ENCODE results near the gene SAMD8. TPM values are rescaled to one million over a fixed set of nuclear protein-coding genes. Genes with fewer than 3 reads are reported as not detected.
"Not testable (repeated sequence)": the region's sequence is repeated elsewhere in the genome, so short reads cannot be mapped to it uniquely, and the experiment has no call there.

Gene SAMD8
- polyA plus RNA-seq, 3 donors, result 9.6 to 15.1 (median 13.2) TPM

DNA sequence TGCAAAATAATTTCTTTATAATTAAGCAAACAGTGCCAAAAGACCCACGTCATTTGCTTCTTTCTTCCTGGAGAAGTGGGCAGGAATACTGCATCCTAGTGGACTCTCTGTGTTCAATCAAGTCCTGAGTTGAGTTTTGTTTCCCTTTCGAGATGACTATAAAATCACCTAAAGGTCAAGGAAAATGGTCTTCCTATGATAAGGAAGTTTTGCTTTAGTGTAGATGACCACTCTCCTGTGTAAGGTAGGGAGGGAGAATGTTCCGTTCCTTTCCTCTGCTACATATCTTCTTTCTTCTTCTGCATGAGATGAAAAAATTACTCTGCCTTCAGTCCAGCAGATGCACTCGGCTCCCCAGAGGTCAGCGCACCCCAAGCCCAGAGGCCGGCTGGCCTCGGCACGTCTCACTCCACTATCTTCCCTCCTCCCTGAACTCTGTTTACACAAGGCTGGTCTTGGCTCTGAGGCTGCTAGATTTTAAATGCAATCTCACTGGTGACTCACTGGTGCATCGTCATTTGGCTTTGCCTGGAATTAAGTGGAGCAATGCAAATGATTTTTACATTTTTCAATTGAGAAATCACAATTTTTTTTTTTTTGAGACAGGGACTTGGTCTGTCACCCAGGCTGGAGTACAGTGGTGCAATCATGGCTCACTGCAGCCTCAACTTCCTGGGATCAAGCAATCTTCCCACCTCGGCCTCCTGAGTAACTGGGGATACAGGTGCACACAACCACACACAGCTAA lies 80.5 kb downstream of the SAMD8 start:
- no peak for DNase-seq

DNA sequence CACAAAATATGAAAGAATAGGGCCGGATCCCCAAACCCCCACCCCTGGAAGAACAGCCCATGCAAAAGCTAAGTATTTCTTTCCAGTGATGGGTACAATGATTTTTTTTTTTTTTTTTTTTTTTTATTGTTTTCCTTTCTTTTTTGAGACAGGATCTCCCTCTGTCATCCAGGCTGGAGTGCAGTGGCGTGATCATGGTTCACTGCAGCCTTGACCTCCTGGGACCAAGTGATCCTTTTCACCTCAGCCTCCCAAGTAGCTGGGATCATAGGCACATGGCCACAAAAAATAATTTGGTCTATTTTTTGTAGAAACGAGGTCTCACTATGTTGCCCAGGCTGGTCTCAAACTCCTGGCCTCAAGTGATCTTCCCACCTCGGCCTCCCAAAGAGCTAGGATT lies 83.2 kb downstream of the SAMD8 start:
- DNase-seq, result not testable (repeated sequence)

- DNase-seq, result no peak
Observed at GRCh38 chr10:75195035-75195763, 83.7 kb downstream of the SAMD8 start.

GRCh38 chr10:75197066-75197465 lies 85.6 kb downstream of the SAMD8 start:
- no peak for DNase-seq

- DNase-seq, result no peak
Observed at GRCh38 chr10:75197906-75198305, 86.5 kb downstream of the SAMD8 start.

- DNase-seq, result not testable (repeated sequence)
Observed at GRCh38 chr10:75199949-75200348, 88.5 kb downstream of the SAMD8 start.

GRCh38 chr10:75201793-75202307 lies 90.4 kb downstream of the SAMD8 start:
- DNase-seq, result no peak

DNA sequence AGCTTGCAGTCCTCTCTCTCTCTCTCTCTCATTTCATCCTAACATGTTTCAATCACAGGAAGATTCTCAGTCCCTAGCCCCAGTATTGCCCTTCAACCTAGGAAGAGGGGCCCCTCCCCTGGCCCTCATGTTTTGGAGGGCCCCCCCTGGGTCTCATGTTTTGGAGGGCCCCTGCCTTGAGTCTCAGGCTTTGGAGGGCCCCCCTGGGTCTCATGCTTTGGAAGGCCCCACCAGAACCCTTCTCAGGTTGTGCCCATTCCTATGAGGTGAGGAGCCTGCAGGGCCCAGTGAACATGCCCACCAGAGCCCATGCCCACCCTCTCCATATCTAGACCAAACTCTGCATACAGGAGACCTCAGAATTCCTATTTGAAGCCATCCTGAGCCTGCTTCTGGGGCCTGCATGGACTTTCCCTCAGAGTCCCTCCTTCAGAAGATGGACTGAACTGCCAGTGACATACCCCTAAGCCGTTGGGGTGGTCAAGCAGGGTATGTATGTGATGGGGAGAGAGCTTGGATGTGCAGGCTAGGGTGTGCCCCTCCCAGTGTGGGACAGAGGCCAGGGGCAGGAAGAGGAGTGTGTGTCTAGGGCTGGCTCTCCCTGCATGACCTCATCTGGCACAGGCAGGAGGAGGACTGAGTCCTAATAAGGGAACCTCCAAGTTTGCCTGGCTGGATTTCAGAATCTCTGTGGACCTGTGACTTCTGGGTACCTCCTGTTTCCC lies 91.0 kb downstream of the SAMD8 start:
- no peak for DNase-seq

GRCh38 chr10:75203046-75203620 lies 91.7 kb downstream of the SAMD8 start:
- not testable (repeated sequence) for DNase-seq

DNA sequence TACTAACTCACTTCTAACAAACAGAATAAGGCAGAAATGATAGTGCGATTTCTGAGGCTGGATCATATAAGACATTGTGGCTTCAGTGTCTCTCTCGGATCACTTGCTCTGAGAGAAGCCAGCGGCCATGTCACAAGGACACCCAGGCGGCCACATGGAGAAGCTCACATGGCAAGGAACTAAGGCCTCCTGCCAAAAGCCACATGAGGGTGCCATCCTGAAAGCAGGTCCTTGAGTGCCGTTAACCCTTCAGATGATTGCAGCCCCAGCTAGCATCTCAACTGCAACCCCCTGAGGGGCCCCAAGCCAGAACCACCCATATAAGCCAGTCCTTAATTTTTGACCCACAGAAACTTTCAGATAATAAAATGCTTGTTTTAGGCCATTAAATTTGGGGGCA lies 92.3 kb downstream of the SAMD8 start:
- DNase-seq, result no peak

DNA sequence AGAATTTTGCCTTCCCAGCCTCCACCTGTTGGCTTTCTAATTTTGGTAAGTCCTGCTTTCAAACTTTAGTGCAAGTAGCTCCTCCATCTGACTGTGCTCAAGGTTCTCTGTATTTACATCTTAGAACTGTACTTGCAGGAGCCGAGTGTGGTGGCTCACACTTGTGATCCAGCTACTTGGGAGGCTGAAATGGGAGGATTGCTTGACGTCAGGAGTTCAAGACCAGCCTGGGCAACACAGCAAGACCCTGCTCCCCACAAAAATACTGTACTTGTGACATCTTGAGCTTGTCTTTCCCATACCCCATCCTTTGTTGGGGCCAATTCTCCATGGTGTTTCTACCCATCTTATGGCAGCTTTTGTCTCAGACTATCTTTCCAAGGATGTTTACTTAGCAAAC lies 94.5 kb downstream of the SAMD8 start:
- no peak for DNase-seq

DNA sequence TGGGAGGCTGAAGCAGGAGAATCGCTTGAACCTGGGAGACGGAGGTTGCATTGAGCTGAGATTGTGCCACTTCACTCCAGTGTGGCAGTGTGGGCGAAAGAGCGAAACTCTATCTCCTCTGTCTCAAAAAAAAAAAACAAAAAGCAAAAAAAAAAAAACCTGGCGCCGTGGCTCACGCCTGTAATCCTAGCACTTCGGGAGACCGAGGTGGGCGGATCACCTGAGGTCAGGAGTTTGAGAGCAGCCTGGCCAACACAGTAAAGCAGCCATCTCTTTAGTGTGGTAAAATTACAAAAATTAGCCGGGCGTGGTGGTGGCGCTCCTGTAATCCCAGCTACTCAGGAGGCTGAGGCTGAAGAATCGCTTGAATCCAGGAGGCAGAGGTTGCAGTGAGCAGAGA lies 95.2 kb downstream of the SAMD8 start:
- DNase-seq, result not testable (repeated sequence)

GRCh38 chr10:75207079-75207856 lies 95.8 kb downstream of the SAMD8 start:
- no peak for DNase-seq

GRCh38 chr10:75207857-75208144 lies 96.3 kb downstream of the SAMD8 start:
- no peak for DNase-seq

DNA sequence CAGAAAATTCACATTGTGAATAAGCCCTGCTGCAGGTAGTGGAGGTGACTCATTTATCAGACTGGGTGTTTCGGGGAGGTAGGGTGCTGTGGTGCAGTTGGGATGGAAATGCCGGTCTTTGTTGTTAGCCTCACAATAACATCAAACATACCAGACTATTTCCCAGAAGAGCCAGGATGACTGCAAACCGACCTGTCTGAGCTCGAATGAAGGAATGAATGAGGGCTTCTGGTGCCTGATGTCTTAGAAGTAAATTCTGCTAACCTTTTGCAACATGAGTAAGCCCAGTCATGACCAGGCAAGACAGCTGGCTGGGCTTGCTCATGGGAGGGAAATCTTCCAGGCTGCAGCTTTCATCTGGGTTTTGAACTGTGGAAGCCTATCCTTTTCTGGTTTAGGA lies 96.7 kb downstream of the SAMD8 start:
- DNase-seq, result peak; percentile 28

DNA sequence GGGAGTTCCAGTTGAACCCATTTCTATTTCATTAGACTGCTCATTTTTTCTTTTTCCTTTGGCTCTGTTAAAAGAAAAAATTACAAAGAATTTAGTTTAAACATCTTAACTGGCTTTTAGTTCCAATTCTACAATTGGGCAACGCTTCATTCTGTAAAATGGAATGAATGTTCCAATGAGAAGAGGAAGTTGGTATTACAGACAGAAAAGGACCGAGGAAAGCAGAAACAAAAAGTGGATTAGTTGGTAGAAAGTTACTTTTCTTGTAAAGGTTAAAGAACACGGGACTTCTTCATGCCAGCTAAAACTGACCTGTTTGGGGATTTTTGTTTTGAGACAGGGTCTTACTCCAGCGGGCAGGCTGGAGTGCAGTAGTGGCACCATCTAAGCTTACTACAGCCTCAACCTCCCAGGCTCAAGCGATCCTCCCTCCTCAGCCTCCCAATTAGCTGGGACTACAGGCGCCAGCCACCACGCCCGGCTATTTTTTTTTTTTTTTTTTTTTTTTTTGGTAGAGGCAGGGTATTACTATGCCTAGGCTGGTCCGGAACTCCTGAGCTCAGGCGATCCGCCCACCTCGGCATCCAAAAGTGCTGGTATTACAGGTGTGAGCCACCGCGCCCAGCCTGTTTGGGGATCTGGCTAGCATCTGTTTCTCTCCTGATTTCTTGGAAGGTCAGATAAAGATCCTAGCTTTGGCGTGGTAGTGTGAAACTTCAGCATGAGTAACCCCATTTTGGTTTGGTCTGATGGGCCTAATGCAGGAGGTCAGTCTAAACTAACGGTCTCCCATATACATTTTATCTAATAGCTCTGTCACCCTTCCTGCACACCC lies 97.8 kb downstream of the SAMD8 start:
- DNase-seq, result no peak

GRCh38 chr10:75209921-75210281 lies 98.4 kb downstream of the SAMD8 start:
- DNase-seq, result peak; percentile 66

GRCh38 chr10:75210282-75211006 lies 99.0 kb downstream of the SAMD8 start, which contains the start of gene VDAC2:
Gene VDAC2, plus strand, starts transcription at chr10:75210796. Its CDS starts 363 bp downstream, at chr10:75211159.
- DNase-seq, result peak; percentile 88

- no peak for DNase-seq
Observed at GRCh38 chr10:75211007-75211691, 99.7 kb downstream of the SAMD8 start.

Data from renal pelvis (tissue), 4 donors.